NB4 (cell line): ENCODE data around the gene PAM16.

ENCODE experiments used
- DNase-seq: peaks from one replicate; pipeline ENCODE4 v3.0.0; 2010; ENCODE audit warnings: low read depth
- H3K4me3 ChIP-seq: one replicate; pipeline ENCODE4 v1.5.1; 2011; ENCODE audit warnings: mild to moderate bottlenecking, low read depth, low read length, moderate library complexity
- MYC ChIP-seq: IDR thresholded peaks from 2 replicates; pipeline ENCODE4 v1.6.1; 2011; ENCODE audit warnings: low read depth, low read length
- POLR2A ChIP-seq: IDR thresholded peaks from 2 replicates; pipeline ENCODE4 v1.6.1; 2011; ENCODE audit warnings: mild to moderate bottlenecking; ENCODE audit not compliant: insufficient read length; ENCODE audit errors: extremely low read depth
- TF ChIP-seq, protein P1 (sequence below): IDR thresholded peaks from 2 replicates; pipeline ENCODE4 v1.6.1; 2011; ENCODE audit warnings: low read depth, low read length
- TF ChIP-seq, protein P2 (sequence below): IDR thresholded peaks from one replicate; pipeline ENCODE4 v1.5.1; 2012; ENCODE audit warnings: low read depth, low read length

PAM16 gene

DNA sequence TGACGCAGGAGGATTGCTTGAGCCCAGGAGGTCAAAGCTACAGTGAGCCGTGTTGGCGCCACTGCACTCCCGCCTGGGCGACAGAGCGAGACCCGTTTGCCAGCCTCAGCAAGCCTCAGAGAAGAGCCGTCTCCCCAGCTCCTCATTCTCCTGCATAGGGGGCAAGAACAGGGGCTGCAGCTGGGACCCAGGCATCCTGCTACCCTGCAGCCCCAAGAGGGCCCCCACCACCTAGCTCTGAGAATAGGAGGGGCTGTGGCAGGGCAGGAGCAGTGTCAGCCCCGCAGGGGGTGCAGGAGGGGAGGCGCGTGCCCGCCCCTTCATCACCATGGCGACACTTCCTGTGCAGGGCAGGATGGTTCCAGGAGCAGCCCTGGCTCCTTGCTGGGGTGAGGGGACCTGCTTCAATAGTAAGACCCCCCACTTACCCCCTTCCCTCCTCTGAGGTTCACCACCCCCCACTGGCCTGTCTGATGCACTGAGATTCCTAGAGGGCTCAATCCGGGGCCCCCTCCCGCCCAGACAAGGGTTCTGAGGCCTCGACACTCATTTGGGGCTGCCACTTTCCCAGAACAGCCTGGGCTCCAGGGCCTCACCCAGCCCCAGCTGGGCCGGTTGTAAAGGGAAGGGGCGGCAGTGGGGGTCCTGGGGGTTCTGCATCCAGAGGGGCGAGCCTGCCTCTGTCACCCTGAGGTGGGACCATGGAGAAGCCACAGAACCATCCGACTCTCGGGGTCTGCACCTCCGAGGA, 40.7 kb upstream of the PAM16 start:
- H3K4me3 ChIP-seq: no peak overlapping the region
- no peak for TF ChIP-seq MYC
- TF ChIP-seq POLR2A: no peak
- TF ChIP-seq, protein P1, sequence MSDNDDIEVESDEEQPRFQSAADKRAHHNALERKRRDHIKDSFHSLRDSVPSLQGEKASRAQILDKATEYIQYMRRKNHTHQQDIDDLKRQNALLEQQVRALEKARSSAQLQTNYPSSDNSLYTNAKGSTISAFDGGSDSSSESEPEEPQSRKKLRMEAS: no peak
- TF ChIP-seq, protein P2, sequence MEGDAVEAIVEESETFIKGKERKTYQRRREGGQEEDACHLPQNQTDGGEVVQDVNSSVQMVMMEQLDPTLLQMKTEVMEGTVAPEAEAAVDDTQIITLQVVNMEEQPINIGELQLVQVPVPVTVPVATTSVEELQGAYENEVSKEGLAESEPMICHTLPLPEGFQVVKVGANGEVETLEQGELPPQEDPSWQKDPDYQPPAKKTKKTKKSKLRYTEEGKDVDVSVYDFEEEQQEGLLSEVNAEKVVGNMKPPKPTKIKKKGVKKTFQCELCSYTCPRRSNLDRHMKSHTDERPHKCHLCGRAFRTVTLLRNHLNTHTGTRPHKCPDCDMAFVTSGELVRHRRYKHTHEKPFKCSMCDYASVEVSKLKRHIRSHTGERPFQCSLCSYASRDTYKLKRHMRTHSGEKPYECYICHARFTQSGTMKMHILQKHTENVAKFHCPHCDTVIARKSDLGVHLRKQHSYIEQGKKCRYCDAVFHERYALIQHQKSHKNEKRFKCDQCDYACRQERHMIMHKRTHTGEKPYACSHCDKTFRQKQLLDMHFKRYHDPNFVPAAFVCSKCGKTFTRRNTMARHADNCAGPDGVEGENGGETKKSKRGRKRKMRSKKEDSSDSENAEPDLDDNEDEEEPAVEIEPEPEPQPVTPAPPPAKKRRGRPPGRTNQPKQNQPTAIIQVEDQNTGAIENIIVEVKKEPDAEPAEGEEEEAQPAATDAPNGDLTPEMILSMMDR: no peak
- DNase-seq: no peak

DNA sequence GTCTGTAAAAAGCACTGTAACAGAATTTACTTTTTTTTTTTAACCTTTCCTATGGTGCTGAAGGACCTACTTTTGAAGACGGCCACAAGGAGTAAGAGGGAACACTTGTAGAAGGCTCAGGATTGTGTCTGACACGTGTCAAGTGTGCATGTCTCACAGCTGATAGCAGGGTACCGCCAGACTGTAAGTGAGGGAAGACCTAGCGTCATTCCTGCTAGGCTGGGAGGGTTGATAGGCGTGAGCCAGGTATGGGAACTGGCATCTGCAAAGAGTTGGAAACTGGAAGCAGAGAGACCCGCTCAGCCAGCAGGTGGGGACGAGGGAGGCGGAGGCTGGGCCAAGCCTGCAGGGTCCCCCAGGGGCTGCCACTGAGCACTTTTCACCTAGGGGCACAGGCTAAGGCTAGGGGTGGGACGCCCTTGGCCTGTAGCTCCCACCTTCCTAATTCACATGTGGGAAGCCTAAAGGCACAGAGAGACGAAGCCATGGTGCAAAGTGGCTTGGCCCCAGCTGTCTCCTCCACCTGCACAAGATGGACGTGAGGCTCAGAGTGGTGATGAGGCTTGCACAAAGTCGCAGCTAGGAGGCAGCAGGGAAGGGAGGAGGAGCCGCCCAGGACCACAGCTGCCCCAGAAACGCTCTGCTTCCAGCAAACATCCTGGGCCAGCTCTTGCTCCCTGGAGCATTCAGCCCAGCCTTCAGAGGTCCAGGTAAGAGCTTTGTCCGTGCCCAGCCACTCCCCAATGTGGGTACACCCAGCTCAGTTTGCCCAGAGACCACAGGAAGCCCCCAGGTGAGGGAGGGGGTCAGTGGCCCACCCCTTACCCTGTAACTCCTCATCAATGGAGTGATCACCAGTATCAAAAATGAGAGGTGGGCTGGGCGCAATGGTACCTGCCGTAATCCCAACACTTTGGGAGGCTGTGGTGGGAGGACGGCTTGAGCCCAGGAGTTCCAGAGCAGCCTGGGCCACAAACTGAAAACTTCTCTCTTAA, 39.4 kb upstream of the PAM16 start:
- TF ChIP-seq, protein P1: no peak
- TF ChIP-seq POLR2A: no peak
- no peak for TF ChIP-seq MYC
- TF ChIP-seq, protein P2: no peak
- H3K4me3 ChIP-seq: no peak overlapping the region
- DNase-seq: no peak

DNA sequence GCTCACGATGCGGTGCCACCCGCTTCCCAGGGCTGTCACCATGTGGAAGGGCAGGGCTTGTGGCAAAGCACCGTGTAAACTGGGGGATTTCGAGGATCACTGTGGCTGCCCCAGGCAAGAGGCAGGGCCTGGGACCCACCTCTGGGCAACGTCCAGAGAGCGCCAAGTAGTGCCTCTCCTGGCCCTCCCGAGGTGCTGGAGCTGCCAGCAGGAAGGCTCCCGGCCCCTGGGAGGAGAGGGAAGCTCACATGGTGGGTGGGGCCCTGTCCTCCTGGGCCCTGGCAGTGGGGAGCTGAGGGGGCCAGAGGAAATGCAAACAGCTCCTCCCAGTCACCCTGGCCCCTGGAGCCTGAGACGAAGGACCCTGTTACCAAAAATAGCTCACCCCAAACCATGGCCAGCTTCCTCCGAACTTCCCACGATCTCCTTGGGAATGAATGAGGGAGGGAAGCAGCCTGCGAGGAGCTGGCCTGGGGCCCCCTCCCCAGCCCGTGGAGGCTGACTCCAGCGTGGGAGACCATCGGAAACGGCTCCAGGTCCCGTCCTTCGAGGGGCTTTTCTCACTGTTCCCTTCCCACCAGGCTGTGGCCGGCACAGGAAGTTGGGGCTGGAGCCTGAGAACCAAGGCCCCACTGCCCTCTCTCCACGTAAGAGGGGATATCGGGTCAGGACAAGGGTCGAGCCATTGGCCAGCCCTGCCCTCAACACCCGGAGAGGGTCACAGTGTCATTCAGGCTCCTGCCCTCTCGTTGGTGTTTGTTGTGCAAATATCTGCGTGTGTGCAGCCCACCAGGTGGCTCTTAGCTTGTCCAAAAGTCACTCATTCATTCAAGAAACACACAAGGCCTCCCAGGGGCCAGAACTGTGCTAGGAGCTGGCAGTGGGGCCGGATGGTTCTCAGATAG, 38.2 kb upstream of the PAM16 start:
- no peak for TF ChIP-seq POLR2A
- TF ChIP-seq, protein P2: no peak
- TF ChIP-seq, protein P1: no peak
- no peak for TF ChIP-seq MYC
- DNase-seq: no peak
- no peak overlapping the region for H3K4me3 ChIP-seq

DNA sequence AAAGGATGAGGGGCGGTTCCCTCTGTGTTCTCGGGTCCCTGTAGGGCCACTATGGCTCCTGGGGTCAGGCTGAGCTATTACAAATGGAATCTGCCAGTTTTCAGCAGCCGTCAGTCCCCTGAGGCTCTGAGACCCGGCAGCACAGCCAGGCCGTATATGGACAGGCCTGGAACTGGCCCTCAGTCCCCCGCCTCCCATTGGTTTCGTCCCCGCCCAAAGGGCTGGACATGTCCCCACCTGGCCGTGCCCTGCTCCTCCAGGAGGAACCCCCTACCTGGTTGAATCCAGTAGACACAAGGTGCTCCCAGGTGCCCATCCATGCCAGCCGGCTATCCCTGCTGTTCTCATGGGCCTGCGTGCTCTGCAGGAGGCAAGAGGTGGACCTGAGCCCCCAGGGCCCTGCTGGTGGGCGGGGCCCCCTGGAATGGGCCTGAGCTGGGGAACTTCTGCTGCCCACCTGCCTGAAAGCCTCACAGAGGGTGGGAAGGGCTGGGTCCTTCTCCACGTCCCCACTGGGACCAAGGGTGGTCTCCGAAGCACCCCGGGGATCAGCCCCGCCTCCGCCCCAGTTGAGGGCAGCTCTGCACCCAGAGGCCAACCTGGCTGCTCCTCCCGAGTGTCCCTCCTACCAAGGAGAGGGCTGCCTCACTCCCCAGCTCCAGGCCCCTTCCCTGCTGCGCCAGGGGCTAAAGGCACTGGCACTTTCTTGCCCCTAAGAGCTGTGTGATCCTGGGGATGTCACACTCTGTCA, 37.3 kb upstream of the PAM16 start:
- TF ChIP-seq, protein P1: no peak
- TF ChIP-seq MYC (no peak), POLR2A (no peak)
- TF ChIP-seq, protein P2: no peak
- H3K4me3 ChIP-seq: no peak overlapping the region
- no peak for DNase-seq
